GM21423 (cell line): ENCODE measurements around the gene MAP4K4.

Source experiments
- ATAC-seq: cut with Tn5 transposase; IDR thresholded peaks from one replicate; pipeline ENCODE4 v1.9.1; 2021; ENCODE audit warnings: mild to moderate bottlenecking, moderate library complexity; ENCODE audit not compliant: unreplicated experiment

The MAP4K4 gene

DNA sequence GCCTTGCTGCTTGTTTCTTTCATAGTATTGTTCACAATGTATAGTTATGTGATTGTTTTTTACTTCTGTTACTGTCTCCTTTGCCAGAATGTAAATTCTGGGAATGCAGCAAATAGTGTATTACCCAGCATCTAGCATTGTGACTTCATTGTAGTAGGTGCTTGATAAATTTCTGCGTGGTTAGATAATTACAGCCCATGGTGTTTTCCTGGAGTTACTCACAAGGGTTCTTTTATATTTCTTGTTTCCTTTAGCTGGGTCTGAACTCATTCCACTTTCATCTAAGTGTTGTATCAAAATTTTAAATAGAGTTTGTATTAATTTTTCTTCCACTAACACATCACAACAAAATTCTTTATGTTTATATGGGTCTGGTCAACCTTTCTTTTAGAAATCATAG is 132.6 kb downstream of the MAP4K4 start:
- no peak for ATAC-seq

DNA sequence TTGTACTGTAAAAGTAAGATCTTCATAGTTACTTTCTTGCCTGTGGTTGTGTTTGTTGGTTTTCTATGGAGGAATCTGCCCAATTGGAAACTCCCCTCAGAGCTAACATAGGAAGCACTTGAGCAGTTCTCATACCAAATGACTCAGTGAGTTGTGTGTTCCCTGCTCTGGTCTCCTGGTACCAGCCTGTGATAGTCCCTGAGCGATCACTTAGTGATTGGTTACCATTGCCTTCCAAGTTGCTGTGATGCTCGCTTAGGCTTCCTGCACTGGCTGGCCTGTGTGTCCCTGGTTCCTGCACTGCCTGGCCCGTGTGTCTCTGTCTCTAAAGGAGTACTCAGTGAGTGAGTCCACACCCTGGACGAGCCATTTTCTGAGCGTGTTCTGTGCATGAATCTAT is 133.0 kb downstream of the MAP4K4 start:
- no peak for ATAC-seq

- ATAC-seq = peak; percentile 55
Measured at GRCh38 chr2:101831351-101831865, 133.9 kb downstream of the MAP4K4 start.

DNA sequence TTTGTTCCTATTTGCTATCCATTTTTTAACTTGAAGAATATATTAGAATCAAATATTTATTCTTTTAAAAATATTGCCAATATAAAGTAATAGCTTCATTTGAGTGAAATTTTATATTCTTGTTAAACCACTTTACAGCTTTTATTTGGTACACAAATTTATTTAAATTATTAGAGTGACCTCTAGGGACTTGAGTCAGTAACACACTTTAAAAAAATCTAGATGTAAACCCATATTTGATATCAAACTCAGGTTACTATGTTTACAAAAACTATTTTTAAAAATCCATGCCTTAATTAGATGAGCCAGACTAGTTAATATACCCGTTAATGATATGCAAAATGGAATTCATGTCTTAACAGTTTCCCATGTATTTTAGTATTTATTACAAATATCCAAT is 134.6 kb downstream of the MAP4K4 start:
- ATAC-seq = no peak

DNA sequence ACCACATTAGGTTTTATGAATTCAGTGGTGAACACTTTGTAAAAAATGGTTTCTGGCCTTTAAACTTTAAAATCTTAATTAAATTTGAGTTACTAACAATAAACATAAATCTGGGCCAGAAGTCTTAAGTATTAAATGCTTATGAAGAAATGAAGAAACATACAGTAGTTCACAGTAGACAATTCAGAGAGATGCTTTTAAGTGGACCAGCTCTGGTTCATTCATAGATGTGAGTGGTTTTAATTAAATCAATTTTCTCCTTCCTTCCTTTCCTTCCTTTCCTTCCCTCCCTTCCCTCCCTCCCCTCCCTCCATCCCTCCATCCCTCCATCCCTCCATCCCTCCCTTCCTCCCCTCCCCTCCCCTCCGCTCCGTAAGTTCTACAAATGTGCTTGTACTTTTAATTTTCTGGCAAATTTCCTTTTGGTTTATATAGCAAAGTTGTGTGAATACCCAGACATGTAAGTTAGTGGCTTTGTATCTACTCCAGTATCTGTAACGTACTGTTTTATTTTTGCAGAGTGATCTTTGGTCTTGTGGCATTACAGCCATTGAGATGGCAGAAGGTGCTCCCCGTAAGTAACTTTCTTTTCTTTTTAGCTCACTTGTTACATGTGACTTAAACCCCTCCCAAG is 136.5 kb downstream of the MAP4K4 start:
- ATAC-seq = no peak

DNA sequence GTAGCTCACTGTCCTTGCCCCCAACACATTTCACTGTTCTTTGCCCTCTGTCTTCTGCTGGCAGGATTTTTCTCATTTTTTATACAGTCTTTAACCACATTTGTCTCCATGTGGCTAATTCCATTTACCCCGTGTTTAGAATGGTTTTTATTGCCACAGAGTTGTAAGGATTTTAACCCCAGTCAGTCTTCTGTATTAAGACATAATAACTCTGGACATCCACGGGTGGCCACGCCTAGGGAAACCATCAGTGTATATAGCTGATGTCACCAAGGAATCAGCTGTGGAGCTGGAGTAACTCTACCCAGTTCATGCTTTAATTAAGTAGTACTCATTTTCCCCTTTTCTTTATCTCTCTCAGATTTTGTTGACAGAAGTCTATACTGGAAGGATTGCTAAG is 139.8 kb downstream of the MAP4K4 start:
- no peak for ATAC-seq

- no peak for ATAC-seq
Measured at GRCh38 chr2:101841679-101842327, 144.3 kb downstream of the MAP4K4 start.

DNA sequence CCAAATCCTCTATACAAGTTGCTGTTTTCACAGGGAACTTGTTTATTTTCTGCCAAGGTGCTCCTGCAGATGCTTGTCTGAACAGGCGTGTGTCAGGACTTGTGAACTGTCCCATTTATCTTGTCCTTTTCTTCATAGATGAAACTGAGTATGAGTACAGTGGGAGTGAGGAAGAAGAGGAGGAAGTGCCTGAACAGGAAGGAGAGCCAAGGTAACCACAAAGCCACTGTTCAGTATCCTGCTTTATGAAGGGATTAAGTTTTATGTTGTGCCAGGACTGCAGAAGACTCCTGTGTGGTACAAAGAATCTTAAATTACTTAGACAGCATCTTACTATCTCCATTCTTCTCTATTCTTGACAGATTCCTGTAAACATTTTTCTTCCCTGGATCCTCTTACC is 145.0 kb downstream of the MAP4K4 start:
- ATAC-seq = no peak

- ATAC-seq = no peak
Measured at GRCh38 chr2:101843048-101843447, 145.5 kb downstream of the MAP4K4 start.

- no peak for ATAC-seq
Measured at GRCh38 chr2:101843471-101843870, 146.0 kb downstream of the MAP4K4 start.

DNA sequence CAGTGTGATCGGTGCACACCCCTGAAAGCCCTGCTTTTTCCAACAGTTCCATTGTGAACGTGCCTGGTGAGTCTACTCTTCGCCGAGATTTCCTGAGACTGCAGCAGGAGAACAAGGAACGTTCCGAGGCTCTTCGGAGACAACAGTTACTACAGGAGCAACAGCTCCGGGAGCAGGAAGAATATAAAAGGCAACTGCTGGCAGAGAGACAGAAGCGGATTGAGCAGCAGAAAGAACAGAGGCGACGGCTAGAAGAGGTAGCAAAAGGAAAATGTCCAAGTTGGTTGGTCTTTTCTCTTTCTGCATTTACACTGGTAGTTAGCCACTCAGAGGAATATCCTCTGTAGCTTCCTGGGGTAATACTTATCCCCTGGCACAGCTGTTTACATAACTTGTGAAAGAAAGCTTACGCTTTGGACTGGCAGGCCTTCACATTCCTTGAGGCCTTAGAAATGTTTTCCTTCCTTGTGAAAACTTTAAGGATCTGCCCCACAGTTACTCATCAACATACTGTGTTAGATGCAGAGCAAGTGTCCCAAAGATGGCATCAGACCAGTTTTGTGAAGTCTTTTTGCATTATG is 146.6 kb downstream of the MAP4K4 start:
- ATAC-seq = no peak

- ATAC-seq = no peak
Measured at GRCh38 chr2:101846973-101847372, 149.5 kb downstream of the MAP4K4 start.

- no peak for ATAC-seq
Measured at GRCh38 chr2:101847661-101848339, 150.3 kb downstream of the MAP4K4 start.

- ATAC-seq = no peak
Measured at GRCh38 chr2:101848769-101849410, 151.4 kb downstream of the MAP4K4 start.

DNA sequence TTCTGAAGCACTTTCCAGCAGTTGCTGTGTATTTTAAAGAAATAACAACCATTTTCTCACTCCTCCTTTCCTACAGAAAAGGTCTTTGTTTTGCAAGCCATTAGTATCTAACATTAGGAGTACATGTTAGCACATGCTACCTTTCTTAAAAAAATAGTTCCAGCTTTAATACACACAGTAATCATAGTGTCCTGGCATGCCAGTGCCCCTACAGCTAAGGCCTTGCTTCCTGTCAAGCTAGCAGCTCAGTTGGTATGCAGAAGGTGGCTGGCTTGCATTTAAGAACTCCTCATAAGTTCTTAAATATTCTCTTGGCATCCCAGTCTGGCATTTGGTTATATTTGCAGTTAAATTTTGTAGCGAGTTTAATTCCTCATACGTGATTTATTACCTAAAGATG is 152.9 kb downstream of the MAP4K4 start:
- ATAC-seq = no peak

- ATAC-seq = no peak
Measured at GRCh38 chr2:101850991-101851390, 153.5 kb downstream of the MAP4K4 start.

DNA sequence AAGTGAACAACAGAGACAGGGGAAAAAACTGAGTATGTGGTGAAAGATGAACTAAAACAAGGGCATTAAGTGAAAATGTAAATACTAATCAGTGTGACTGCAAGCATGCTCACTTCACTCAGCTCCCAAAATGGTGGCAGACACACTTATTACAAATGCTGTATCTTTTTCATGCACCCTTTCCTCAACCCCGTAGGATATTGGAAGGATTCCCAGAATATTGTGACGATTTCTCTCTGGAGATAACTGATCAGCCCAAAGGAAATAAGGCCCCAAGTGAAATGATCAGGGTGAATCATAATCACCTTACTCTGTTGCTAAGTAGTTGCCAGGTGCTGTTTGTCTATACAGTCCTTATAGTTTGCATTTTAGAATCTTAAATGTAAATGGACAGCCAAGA is 155.3 kb downstream of the MAP4K4 start:
- no peak for ATAC-seq

GRCh38 chr2:101854877-101855276 is 157.4 kb downstream of the MAP4K4 start:
- no peak for ATAC-seq

- no peak for ATAC-seq
Measured at GRCh38 chr2:101855776-101856175, 158.3 kb downstream of the MAP4K4 start.

- no peak for ATAC-seq
Measured at GRCh38 chr2:101858246-101858645, 160.7 kb downstream of the MAP4K4 start.

DNA sequence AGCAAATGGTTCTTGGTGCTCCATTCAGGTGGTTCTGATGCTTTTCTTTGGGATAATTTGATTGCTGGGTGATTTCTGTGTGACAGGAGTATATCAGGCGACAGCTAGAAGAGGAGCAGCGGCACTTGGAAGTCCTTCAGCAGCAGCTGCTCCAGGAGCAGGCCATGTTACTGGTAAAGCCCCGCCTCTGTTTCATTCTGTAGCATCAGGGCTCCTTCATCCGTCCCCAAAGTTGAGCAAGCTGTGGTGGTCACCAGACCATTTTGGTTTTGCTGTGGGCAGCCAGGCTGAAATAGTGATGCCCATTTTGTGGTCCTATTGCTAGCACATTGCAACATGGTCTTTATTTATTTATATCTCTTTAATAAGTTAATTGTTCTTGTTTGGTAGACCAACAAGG is 161.4 kb downstream of the MAP4K4 start:
- no peak for ATAC-seq
